Mesendoderm (in vitro differentiated cells): Measurements from ENCODE around the gene CCDC142.
A peak's percentile ranks its signal among the peaks of the same experiment; 100 is the strongest.
"Not testable (repeated sequence)": the region's sequence is repeated elsewhere in the genome, so short reads cannot be mapped to it uniquely, and the experiment has no call there.

Source experiments
- DNase-seq: peaks from one replicate; pipeline ENCODE4 v3.0.0; 2013
- H2AK5ac ChIP-seq: 2 replicates; pipeline ENCODE4 v1.6.1; 2013; ENCODE audit warnings: low read length, inconsistent platforms
- H2BK120ac ChIP-seq: 2 replicates; pipeline ENCODE4 v1.6.1; 2013; ENCODE audit warnings: low read depth, mild to moderate bottlenecking, low read length, moderate library complexity, mixed read lengths
- H2BK15ac ChIP-seq: replicated peaks from 2 replicates; pipeline ENCODE4 v1.6.1; 2013; ENCODE audit warnings: low read depth, mild to moderate bottlenecking, moderate library complexity
- H2BK5ac ChIP-seq: 2 replicates; pipeline ENCODE4 v1.6.1; 2013; ENCODE audit warnings: low read length, inconsistent platforms
- H3K18ac ChIP-seq: 2 replicates; pipeline ENCODE4 v1.6.1; 2013; ENCODE audit warnings: mild to moderate bottlenecking, low read length, mixed read lengths
- H3K23ac ChIP-seq: one replicate; pipeline ENCODE4 v1.6.1; 2013; ENCODE audit warnings: low read length
- H3K27ac ChIP-seq: 2 replicates; pipeline ENCODE4 v1.5.1; 2013; ENCODE audit warnings: low read depth, mild to moderate bottlenecking, inconsistent platforms, low read length, moderate library complexity
- H3K27me3 ChIP-seq: 2 replicates; pipeline ENCODE4 v1.6.1; 2013; ENCODE audit warnings: low read length, control low read depth, mild to moderate bottlenecking, inconsistent platforms; ENCODE audit not compliant: insufficient read depth, poor library complexity
- H3K36me3 ChIP-seq: 2 replicates; pipeline ENCODE4 v1.6.1; 2013; ENCODE audit warnings: low read length, inconsistent platforms; ENCODE audit not compliant: control insufficient read depth, insufficient read depth
- H3K4ac ChIP-seq: one replicate; pipeline ENCODE4 v1.6.1; 2013; ENCODE audit warnings: low read depth, mild to moderate bottlenecking, low read length, moderate library complexity
- H3K4me1 ChIP-seq: 2 replicates; pipeline ENCODE4 v1.6.1; 2013; ENCODE audit warnings: low read depth, low read length, inconsistent platforms; ENCODE audit not compliant: control insufficient read depth
- H3K4me2 ChIP-seq: 2 replicates; pipeline ENCODE4 v1.6.1; 2013; ENCODE audit warnings: low read length
- H3K4me3 ChIP-seq: 2 replicates; pipeline ENCODE4 v1.5.1; 2013; ENCODE audit warnings: mild to moderate bottlenecking, low read length
- H3K56ac ChIP-seq: one replicate; pipeline ENCODE4 v1.6.1; 2013; ENCODE audit warnings: low read length
- H3K79me1 ChIP-seq: 2 replicates; pipeline ENCODE4 v1.6.1; 2013; ENCODE audit warnings: low read length, inconsistent platforms
- H3K79me2 ChIP-seq: 2 replicates; pipeline ENCODE4 v1.6.1; 2013; ENCODE audit warnings: mild to moderate bottlenecking, low read length; ENCODE audit not compliant: control insufficient read depth, insufficient read depth
- H3K9ac ChIP-seq: 2 replicates; pipeline ENCODE4 v1.6.1; 2013; ENCODE audit warnings: low read length, inconsistent platforms
- H4K5ac ChIP-seq: one replicate; pipeline ENCODE4 v1.6.1; 2013; ENCODE audit warnings: low read length
- H4K8ac ChIP-seq: one replicate; pipeline ENCODE4 v1.6.1; 2013; ENCODE audit warnings: low read depth, mild to moderate bottlenecking, control low read depth, low read length, moderate library complexity
- WGBS: extraction: QIAGEN DNeasy Blood & Tissue Kit; methylation state at CpG from one replicate; pipeline ENCODE4 v1.1.7; 2013; ENCODE audit warnings: low lambda C conversion rate, missing lambda C conversion rate; ENCODE audit not compliant: insufficient coverage; ENCODE audit errors: extremely low coverage; 5-methylcytosine and 5-hydroxymethylcytosine counted together

CCDC142 gene

GRCh38 chr2:74483675-74484164 is 922 bp upstream of the CCDC142 start:
- H3K23ac ChIP-seq, H2BK120ac ChIP-seq, H3K27me3 ChIP-seq, H3K4me1 ChIP-seq, H4K8ac ChIP-seq, H3K79me2 ChIP-seq, H3K27ac ChIP-seq, H2BK5ac ChIP-seq, H3K4ac ChIP-seq, H2BK15ac ChIP-seq, H4K5ac ChIP-seq, DNase-seq, H3K18ac ChIP-seq, H3K36me3 ChIP-seq, H2AK5ac ChIP-seq: not testable (repeated sequence)
- peak overlapping the region; percentile 52 for H3K4me2 ChIP-seq
- H3K79me1 ChIP-seq, result peaks cover 12% of the 10 kb centered on the region
- H3K56ac ChIP-seq, result peak overlapping the region; percentile 71
- peak overlapping the region; percentile 23 for H3K4me3 ChIP-seq
- peak overlapping the region; percentile 63 for H3K9ac ChIP-seq
- WGBS, result no CpG with 5 or more reads among the region's 19 CpGs

GRCh38 chr2:74481961-74482800 is 617 bp downstream of the CCDC142 start:
- H3K27me3 ChIP-seq, result no peaks in the 10 kb centered on the region
- H3K23ac ChIP-seq, result peak overlapping the region; percentile 37
- peaks cover 3% of the 10 kb centered on the region for H3K36me3 ChIP-seq
- DNase-seq, result peak; percentile 51
- peak overlapping the region; percentile 49 for H3K27ac ChIP-seq
- WGBS, result no CpG with 5 or more reads among the region's 80 CpGs
- peak overlapping the region; percentile 2 for H3K18ac ChIP-seq
- H3K79me1 ChIP-seq, result peaks cover 12% of the 10 kb centered on the region
- H3K56ac ChIP-seq, result peak overlapping the region; percentile 92
- peak overlapping the region; percentile 5 for H3K4ac ChIP-seq
- H3K4me1 ChIP-seq, result no peaks in the 10 kb centered on the region
- H3K4me2 ChIP-seq, result peak overlapping the region; percentile 99
- H4K8ac ChIP-seq, result no peak overlapping the region
- no peak overlapping the region for H2AK5ac ChIP-seq
- peak overlapping the region; percentile 47 for H2BK5ac ChIP-seq
- no peak overlapping the region for H2BK15ac ChIP-seq
- H4K5ac ChIP-seq, result no peak overlapping the region
- peak overlapping the region; percentile 84 for H3K9ac ChIP-seq
- no peak overlapping the region for H2BK120ac ChIP-seq
- peak overlapping the region; percentile 70 for H3K4me3 ChIP-seq
- no peaks in the 10 kb centered on the region for H3K79me2 ChIP-seq

GRCh38 chr2:74481431-74481830 is 1.4 kb downstream of the CCDC142 start:
- peak overlapping the region; percentile 99 for H3K4me2 ChIP-seq
- H2AK5ac ChIP-seq, result no peak overlapping the region
- no peak overlapping the region for H3K18ac ChIP-seq
- no peak overlapping the region for H2BK15ac ChIP-seq
- no peaks in the 10 kb centered on the region for H3K4me1 ChIP-seq
- H2BK5ac ChIP-seq, result no peak overlapping the region
- no peak overlapping the region for H3K27ac ChIP-seq
- H3K27me3 ChIP-seq, result no peaks in the 10 kb centered on the region
- DNase-seq, result no peak
- WGBS, result no CpG with 5 or more reads among the region's 3 CpGs
- H4K8ac ChIP-seq, result no peak overlapping the region
- H3K56ac ChIP-seq, result peak overlapping the region; percentile 92
- no peaks in the 10 kb centered on the region for H3K79me2 ChIP-seq
- peak overlapping the region; percentile 37 for H3K23ac ChIP-seq
- peak overlapping the region; percentile 70 for H3K4me3 ChIP-seq
- no peak overlapping the region for H3K4ac ChIP-seq
- peaks cover 3% of the 10 kb centered on the region for H3K36me3 ChIP-seq
- H4K5ac ChIP-seq, result no peak overlapping the region
- no peak overlapping the region for H2BK120ac ChIP-seq
- peaks cover 12% of the 10 kb centered on the region for H3K79me1 ChIP-seq
- H3K9ac ChIP-seq, result peak overlapping the region; percentile 84

- Histone ChIP-seq H3K4ac (no peak overlapping the region), H3K9ac (no peak overlapping the region), H3K4me3 (no peak overlapping the region), H3K23ac (no peak overlapping the region), H3K79me2 (no peaks in the 10 kb centered on the region), H3K36me3 (peaks cover 5% of the 10 kb centered on the region), H4K5ac (no peak overlapping the region), H3K79me1 (no peaks in the 10 kb centered on the region), H4K8ac (no peak overlapping the region), H3K27ac (no peak overlapping the region), H3K4me2 (no peak overlapping the region), H2AK5ac (no peak overlapping the region), H3K56ac (no peak overlapping the region), H3K18ac (no peak overlapping the region), H3K27me3 (no peaks in the 10 kb centered on the region), H2BK5ac (no peak overlapping the region), H2BK120ac (no peak overlapping the region), H3K4me1 (no peaks in the 10 kb centered on the region), H2BK15ac (no peak overlapping the region)
- DNase-seq, result peak; percentile 39
- no CpG with 5 or more reads among the region's 5 CpGs for WGBS
Measured at GRCh38 chr2:74474899-74475298, 7.9 kb downstream of the CCDC142 start.

DNA sequence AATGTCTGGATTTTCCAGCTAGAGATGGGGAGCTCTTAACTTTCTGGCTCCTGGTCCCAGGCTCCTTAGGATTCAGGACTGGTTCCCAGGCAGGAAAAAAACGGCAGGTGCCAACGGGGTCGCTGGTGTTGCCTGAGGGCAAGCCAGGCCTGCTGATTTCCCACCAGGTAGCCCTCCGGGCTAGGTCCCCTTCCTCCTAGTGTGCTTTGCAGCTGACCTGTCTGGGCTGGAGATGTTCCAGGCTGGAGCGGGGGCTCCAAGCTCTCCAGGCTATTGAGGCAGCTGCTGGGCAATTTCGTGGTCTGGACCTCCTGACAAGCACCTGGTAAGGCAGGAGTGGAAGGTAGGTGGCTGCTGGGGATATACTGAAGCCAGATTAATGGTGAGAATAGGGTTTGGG is 8.3 kb downstream of the CCDC142 start:
- Histone ChIP-seq H3K27me3 (no peaks in the 10 kb centered on the region), H3K23ac (no peak overlapping the region), H2BK15ac (no peak overlapping the region), H2BK5ac (no peak overlapping the region), H3K4me1 (no peaks in the 10 kb centered on the region), H3K36me3 (peaks cover 5% of the 10 kb centered on the region), H4K8ac (no peak overlapping the region), H3K4ac (no peak overlapping the region), H3K18ac (no peak overlapping the region), H2BK120ac (no peak overlapping the region), H3K79me2 (no peaks in the 10 kb centered on the region), H4K5ac (no peak overlapping the region), H3K4me2 (no peak overlapping the region), H3K4me3 (no peak overlapping the region), H3K79me1 (no peaks in the 10 kb centered on the region), H3K27ac (no peak overlapping the region), H3K56ac (no peak overlapping the region), H3K9ac (no peak overlapping the region), H2AK5ac (no peak overlapping the region)
- no CpG with 5 or more reads among the region's 6 CpGs for WGBS
- no peak for DNase-seq
